Right lobe of liver (tissue), 4 donors: ENCODE measurements around the gene STAT1.

Experiments used
- POLR2A ChIP-seq: fragments of 450-650 bp; IDR thresholded peaks from one replicate; pipeline ENCODE4 v1.6.1; 2017; ENCODE audit warnings: antibody characterized with exemption, mild to moderate bottlenecking
- TF ChIP-seq, protein P1 (sequence below), 4 donors: fragments of 200-600 bp in 3 of 4; fragments of 450-650 bp in 1 of 4; IDR thresholded peaks; one replicate each; pipeline versions ENCODE4 v1.5.1 to v1.8.0; 2016 to 2022; ENCODE audit warnings: antibody characterized with exemption in 4 of 4, mild to moderate bottlenecking in 2 of 4
- donor health status: DM: no; HTN: no; CAD: no.
- donor health status: DM: no; HTN: no; CAD: no.
- donor health status: DM: no; HTN: yes; CAD: no.

DNA sequence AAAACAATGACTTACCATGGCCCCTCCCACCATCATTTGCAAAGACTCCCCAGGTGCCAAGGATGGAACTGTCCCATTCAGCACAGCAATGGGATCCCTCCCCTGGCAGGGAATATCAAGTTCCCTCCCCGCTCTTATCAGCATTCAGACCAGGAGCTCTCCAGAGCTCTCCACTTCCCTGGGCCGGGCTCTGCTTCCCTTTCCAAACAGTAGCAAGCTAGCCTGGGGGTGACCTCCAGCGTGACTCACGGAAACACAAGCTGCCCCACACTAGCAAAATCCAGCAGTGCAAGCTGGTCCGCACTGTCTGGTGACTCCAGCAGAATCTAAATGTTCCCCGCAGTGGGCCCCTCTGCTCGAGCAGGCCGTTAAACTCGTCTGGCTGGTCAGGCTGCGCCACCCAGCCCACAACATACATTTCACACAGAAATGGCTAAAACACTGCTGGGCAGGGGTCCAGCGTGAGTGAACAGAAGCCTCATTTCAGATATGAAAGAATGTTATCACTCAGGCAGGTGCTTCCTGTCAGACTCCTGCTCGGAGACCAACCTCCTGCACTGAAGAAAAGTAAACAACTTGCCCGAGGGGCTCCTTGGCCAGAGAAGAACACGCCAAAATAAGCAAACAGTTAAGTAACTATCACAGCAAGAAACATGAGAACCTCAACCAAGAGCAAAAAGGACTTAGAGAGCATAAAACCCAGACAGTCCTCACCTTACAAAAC is 33.9 kb downstream of the STAT1 start:
- TF ChIP-seq, protein P1, sequence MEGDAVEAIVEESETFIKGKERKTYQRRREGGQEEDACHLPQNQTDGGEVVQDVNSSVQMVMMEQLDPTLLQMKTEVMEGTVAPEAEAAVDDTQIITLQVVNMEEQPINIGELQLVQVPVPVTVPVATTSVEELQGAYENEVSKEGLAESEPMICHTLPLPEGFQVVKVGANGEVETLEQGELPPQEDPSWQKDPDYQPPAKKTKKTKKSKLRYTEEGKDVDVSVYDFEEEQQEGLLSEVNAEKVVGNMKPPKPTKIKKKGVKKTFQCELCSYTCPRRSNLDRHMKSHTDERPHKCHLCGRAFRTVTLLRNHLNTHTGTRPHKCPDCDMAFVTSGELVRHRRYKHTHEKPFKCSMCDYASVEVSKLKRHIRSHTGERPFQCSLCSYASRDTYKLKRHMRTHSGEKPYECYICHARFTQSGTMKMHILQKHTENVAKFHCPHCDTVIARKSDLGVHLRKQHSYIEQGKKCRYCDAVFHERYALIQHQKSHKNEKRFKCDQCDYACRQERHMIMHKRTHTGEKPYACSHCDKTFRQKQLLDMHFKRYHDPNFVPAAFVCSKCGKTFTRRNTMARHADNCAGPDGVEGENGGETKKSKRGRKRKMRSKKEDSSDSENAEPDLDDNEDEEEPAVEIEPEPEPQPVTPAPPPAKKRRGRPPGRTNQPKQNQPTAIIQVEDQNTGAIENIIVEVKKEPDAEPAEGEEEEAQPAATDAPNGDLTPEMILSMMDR (IDR thresholded peaks at IDR 0.05) = no peak
- no peak for TF ChIP-seq POLR2A
